ENCODE measurements around the gene LECT2.

The LECT2 gene

GRCh38 chr5:135954899-135955298, at the start of gene LECT2:
Gene LECT2, minus strand, starts transcription at chr5:135954983. Its CDS starts 150 bp downstream, at chr5:135954833.
- FAIRE-seq, result no peak

DNA sequence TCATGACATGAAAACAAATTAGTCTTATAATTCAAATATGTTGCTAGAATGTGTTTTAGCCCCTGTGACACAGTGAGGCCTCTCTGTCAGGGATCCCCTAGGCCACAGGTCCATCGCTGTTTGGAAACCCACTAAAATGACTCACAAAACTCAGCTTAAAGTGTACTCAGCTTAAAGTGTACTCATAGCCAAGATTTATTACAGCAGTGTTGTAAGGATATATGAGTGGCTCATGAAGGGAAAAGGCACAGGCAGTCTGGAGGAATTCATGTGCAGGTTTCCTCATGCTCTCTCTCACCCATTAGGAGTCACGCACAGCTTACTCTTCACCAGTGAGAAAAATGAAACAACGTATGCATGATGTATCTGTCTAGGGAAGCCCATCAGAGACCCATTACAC, 49.7 kb upstream of the LECT2 start:
- no peak for FAIRE-seq

DNA sequence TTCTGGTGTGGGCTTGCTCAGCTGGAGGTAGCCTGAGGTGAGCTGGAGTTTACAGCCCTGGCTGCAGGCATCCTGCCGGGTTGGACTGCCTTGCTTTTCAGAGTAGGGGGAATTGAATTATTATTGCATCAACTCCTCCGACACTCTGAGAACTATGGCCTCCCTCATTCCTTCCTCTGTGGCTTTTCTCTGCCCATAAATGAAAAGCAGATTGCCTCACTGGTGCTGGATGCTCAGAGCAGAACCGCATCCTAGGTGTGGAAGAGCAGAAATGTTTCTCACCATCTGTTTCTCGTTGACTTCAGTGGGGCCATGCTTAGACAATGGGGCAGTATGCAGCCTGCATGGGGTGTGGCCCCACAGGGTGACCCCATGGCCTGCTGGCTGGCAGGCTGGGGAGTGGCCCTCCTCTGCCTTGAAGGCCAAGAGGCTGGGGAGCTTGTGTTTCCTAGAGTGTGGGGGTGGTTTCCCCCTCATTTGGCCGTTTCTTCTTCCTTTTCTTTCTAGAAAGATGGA, 46.7 kb upstream of the LECT2 start:
- no peak for FAIRE-seq

GRCh38 chr5:136000932-136001331, 46.1 kb upstream of the LECT2 start:
- FAIRE-seq, result no peak

GRCh38 chr5:136000147-136000546, 45.4 kb upstream of the LECT2 start:
- FAIRE-seq, result no peak

- FAIRE-seq, result no peak
Measured at GRCh38 chr5:135999406-136000139, 44.8 kb upstream of the LECT2 start.

- no peak for FAIRE-seq
Measured at GRCh38 chr5:135998889-135999288, 44.1 kb upstream of the LECT2 start.

DNA sequence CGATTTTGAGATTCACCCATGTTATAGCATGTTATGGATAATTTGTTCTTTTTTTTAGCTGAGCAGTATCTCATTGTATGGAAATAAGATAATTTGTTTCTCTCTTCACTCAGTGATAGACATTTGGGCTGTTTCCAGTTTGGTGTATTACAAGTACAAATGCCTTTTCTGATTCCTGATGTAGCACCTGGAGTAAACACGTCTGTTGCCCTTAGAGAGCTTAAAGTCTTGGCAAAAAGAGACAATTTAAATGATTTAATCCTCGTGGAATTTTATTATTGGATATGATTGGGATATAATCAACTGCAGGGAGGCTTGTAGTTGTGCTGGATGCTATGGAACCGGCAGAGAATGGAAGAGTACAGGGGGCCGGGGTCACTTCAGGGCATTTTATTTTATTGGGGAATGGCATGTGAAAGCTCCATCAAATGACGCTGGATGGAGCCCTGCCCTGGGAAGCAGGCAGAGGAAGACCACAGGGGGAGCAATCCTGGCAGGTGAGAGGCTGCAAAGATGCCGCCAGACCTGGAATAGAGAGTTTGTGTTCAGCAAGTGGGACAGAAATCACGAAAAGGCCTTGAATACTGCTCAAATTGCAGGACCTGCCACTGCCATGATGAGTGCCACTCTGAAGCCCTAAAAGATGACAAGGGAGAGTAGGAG, 43.0 kb upstream of the LECT2 start:
- no peak for FAIRE-seq

DNA sequence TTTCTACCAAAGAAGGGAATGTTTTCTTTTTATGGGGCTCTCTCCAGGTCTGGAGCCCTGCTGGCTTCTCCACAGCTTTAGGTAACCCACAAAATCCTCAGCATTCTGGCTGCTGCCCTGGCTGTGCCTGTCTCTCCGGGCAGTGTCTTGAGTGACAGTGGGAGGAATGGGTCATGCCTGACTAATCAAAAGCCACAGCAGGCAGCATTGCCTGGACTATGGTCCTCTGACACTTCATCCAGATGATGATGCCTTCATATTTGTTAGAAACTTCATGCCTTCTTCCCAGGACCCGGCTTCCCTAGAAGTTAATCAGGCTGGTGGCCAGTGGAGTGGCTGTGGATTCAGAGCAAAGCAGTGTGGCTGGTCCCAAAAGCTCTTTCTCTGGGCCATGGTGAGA, 41.8 kb upstream of the LECT2 start:
- FAIRE-seq, result no peak

DNA sequence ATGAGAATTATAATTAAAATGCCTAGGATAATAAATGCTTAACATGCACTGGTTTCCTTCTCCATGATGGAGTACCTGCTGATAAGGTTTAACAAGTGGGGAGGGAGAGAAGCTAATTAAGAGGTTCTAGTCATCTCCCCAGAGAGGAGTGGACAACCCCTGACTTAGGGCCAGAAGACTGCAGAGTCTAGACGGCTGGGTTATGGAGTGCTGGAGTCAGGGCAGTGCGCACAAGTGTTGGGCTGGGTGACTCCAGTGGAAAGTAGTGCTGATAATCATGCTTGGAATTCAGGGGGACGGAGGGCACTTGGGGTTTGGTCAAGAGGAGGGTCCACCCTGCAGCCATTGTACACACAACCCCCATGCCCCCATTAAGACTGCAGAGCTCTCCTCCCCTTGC, 41.2 kb upstream of the LECT2 start:
- no peak for FAIRE-seq

- peak; percentile 94 for FAIRE-seq
Measured at GRCh38 chr5:135993880-135994636, 39.3 kb upstream of the LECT2 start.

DNA sequence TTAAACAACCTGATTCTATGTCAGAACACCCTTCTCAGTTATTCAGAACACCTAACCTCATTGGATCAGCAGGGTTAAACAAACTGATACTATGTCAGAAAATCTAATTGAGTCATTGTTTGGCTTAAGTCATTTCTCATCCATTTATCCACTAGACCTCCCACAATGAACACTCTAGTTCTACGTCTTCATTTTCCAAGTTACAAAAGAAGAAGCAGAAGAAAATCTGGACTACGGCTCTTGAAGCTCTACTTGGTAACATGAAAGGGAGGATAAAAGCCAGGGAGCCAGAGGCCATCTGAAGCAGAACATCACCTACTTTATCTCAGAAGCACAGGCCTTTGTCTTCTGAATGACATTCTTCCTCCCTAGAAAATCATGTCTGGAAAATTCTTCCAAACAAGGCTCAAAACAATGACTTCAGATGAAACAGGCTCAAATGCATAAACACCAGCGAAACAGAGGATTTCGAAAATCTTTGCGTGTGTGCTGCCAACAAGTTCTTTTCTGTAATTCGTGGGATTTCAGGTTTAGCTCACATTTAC, 38.6 kb upstream of the LECT2 start:
- no peak for FAIRE-seq

DNA sequence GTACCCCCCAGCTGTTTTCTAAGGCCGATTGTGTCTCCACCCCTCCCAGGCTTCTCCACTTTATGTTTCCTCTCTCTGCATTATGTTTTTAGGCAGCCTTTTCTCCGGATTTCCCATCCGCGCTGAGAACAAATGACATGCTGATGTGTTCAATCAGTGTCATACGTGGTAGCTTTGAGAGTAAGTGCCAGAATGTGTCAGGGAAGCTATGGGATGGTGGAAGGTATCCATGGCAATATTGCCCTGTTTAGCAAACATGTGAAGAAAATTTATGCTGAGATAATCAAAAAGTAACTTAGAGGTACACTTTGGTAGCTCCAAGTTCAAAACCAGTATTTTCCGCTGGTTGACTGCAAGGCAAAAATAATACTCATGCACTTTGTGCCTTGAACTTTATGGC, 36.6 kb upstream of the LECT2 start:
- FAIRE-seq, result no peak

- FAIRE-seq, result no peak
Measured at GRCh38 chr5:135990528-135991255, 35.9 kb upstream of the LECT2 start.

GRCh38 chr5:135989686-135990085, 34.9 kb upstream of the LECT2 start:
- no peak for FAIRE-seq

- FAIRE-seq, result no peak
Measured at GRCh38 chr5:135988546-135988945, 33.8 kb upstream of the LECT2 start.

DNA sequence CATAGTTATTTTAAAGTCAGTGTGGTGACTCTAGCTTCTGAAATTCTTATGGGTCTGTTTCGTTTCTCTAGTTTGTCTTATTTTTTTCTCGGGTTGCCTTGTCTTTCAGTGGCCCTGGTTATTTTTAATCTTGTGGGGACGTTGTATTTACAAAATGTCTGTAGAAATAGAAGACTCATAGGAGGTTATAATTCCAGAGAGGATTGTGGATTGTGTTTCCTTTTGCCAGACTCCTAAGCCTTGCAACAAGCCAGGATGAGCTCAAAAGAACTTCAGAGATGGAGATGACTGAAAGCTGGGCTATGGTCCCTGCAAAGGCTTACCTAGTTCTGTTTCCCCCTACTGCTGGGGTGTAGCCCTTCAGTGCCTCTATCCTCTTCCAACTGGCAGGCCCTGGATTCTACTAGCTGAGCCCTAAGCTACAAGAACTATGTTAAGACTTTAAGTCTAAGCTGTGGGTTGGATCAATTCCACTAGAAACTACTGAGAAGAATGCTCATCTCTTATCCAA, 32.2 kb upstream of the LECT2 start:
- FAIRE-seq, result no peak

GRCh38 chr5:135986401-135986800, 31.6 kb upstream of the LECT2 start:
- FAIRE-seq, result no peak

- FAIRE-seq, result no peak
Measured at GRCh38 chr5:135985951-135986350, 31.2 kb upstream of the LECT2 start.

GRCh38 chr5:135980620-135981019, 25.8 kb upstream of the LECT2 start:
- peak; percentile 71 for FAIRE-seq

GRCh38 chr5:135979510-135979909, 24.7 kb upstream of the LECT2 start:
- FAIRE-seq, result peak; percentile 91

DNA sequence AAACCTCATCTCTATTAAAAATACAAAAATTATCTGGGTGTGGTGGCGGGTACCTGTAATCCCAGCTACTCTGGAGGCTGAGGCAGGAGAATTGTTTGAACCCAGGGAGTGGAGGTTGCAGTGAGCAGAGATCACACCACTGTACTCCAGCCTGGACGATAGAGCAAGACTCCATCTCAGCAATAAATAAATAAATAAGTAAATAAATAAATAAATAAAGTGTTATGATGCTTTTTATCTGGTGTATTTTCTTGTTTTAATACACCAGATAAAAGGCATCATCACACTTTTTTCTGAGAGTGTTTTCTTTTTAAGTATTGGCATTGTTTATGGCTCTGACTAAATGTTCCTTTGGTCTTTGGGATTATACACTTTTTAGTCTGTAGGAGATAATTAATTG, 24.2 kb upstream of the LECT2 start:
- FAIRE-seq, result no peak
